Caco-2 (cell line): ENCODE data around the gene RGS18. TPM values are rescaled to one million over a fixed set of nuclear protein-coding genes. Genes with fewer than 3 reads are reported as not detected.

Source experiments
- BruUV-seq: library from RNA; stranded (reverse); fragments of 400-500 nt; replicated peaks from 2 replicates; lab custom pipeline; 2021; lab: Mats Ljungman, UMichigan
- CTCF ChIA-PET: fragments of 300-600 bp; sonication (Branson Sonifier 250); formaldehyde crosslinking; loops from one replicate; lab custom pipeline; 2022; ENCODE audit warnings: antibody characterized with exemption; lab: Charles Lee
- POLR2A ChIA-PET: fragments of 300-600 bp; sonication (Branson Sonifier 250); formaldehyde crosslinking; loops from one replicate; lab custom pipeline; 2022; ENCODE audit warnings: antibody characterized with exemption; lab: Charles Lee
- DNase-seq, 2 experiments: peaks; one replicate each; pipeline versions ENCODE4 v3.0.0 to v3.0.0-alpha.2; 2020 to 2022
- H3K27me3 ChIP-seq: replicated peaks from 2 replicates; pipeline ENCODE4 v1.6.0; 2011; ENCODE audit warnings: low read length; ENCODE audit not compliant: control insufficient read depth, insufficient read depth
- H3K36me3 ChIP-seq: 2 replicates; pipeline ENCODE4 v1.5.1; 2011; ENCODE audit warnings: low read length; ENCODE audit not compliant: control insufficient read depth, insufficient read depth
- H3K4me1 ChIP-seq: fragments of 250-450 bp; sonication (Bioruptor Pico); 2 replicates; pipeline ENCODE4 v1.5.1; 2020; ENCODE audit warnings: mild to moderate bottlenecking
- H3K4me3 ChIP-seq: 2 replicates; pipeline ENCODE4 v1.5.1; 2011; ENCODE audit warnings: low read depth, mild to moderate bottlenecking, control low read depth, low read length
- H3K9me3 ChIP-seq: fragments of 250-450 bp; sonication (Bioruptor Pico); 2 replicates; pipeline ENCODE4 v1.5.1; 2020; ENCODE audit warnings: mild to moderate bottlenecking, moderate library complexity
- H3K27ac Mint-ChIP-seq: one replicate; pipeline ENCODE4 v1.8.0; 2022; ENCODE audit warnings: mixed read lengths; ENCODE audit not compliant: unreplicated experiment
- H3K27me3 Mint-ChIP-seq: one replicate; pipeline ENCODE4 v1.8.0; 2022; ENCODE audit warnings: mixed read lengths; ENCODE audit not compliant: insufficient read depth, unreplicated experiment
- H3K36me3 Mint-ChIP-seq: one replicate; pipeline ENCODE4 v1.8.0; 2022; ENCODE audit warnings: mild to moderate bottlenecking, mixed read lengths; ENCODE audit not compliant: insufficient read depth, unreplicated experiment
- H3K4me1 Mint-ChIP-seq: one replicate; pipeline ENCODE4 v1.8.0; 2022; ENCODE audit warnings: low read depth, mixed read lengths; ENCODE audit not compliant: unreplicated experiment
- H3K4me3 Mint-ChIP-seq: one replicate; pipeline ENCODE4 v1.8.0; 2022; ENCODE audit warnings: mild to moderate bottlenecking, moderate library complexity, mixed read lengths; ENCODE audit not compliant: unreplicated experiment
- H3K9me3 Mint-ChIP-seq: one replicate; pipeline ENCODE4 v1.8.0; 2022; ENCODE audit warnings: mixed read lengths; ENCODE audit not compliant: unreplicated experiment
- intact Hi-C: fragments of 100-400 bp; cut with micrococcal nuclease; formaldehyde crosslinking; loops from one replicate; pipeline ENCODE4 v1.10.0; 2022; ENCODE audit not compliant: unreplicated experiment
- total RNA-seq: library from RNA; stranded (reverse); gene quantifications from 2 replicates; pipeline ENCODE4 v1.2.3, GENCODE V29; 2022
- TF ChIP-seq, protein P1 (sequence below), 2 experiments: fragments of 200-600 bp in 1 of 2; IDR thresholded peaks; 1 replicate in 1 of 2; 2 replicates in 1 of 2; pipeline versions ENCODE4 v1.5.1 to v1.8.0; 2011 to 2022; ENCODE audit warnings: antibody characterized with exemption in 1 of 2, control low read depth in 1 of 2, inconsistent platforms in 1 of 2, low read depth in 1 of 2, low read length in 1 of 2, mild to moderate bottlenecking in 1 of 2, moderate library complexity in 1 of 2; ENCODE audit not compliant: insufficient read depth in 1 of 2, severe bottlenecking in 1 of 2, unreplicated experiment in 1 of 2

RGS18 gene
- total RNA-seq, 1 experiment from 2014 or later: not detected

- no TSS peak for BruUV-seq
These were observed 5.0 kb upstream of the RGS18 start for GRCh38 chr1:192153276-192153675.

GRCh38 chr1:192157067-192157466 lies 1.2 kb upstream of the RGS18 start:
- Mint-ChIP-seq H3K9me3 (no peaks in the 10 kb centered on the region), H3K36me3 (no peaks in the 10 kb centered on the region), H3K4me3 (no peak overlapping the region), H3K27ac (no peak overlapping the region), H3K4me1 (peaks cover 6% of the 10 kb centered on the region), H3K27me3 (no peaks in the 10 kb centered on the region)
- H3K27me3 ChIP-seq: no peaks in the 10 kb centered on the region
- H3K36me3 ChIP-seq: no peaks in the 10 kb centered on the region
- ChIA-PET CTCF (no interaction called here), POLR2A (no interaction called here)
- H3K4me3 ChIP-seq: no peak overlapping the region
- intact Hi-C loops: no loop called here
- TF ChIP-seq, protein P1, sequence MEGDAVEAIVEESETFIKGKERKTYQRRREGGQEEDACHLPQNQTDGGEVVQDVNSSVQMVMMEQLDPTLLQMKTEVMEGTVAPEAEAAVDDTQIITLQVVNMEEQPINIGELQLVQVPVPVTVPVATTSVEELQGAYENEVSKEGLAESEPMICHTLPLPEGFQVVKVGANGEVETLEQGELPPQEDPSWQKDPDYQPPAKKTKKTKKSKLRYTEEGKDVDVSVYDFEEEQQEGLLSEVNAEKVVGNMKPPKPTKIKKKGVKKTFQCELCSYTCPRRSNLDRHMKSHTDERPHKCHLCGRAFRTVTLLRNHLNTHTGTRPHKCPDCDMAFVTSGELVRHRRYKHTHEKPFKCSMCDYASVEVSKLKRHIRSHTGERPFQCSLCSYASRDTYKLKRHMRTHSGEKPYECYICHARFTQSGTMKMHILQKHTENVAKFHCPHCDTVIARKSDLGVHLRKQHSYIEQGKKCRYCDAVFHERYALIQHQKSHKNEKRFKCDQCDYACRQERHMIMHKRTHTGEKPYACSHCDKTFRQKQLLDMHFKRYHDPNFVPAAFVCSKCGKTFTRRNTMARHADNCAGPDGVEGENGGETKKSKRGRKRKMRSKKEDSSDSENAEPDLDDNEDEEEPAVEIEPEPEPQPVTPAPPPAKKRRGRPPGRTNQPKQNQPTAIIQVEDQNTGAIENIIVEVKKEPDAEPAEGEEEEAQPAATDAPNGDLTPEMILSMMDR (IDR thresholded peaks at IDR 0.05; ENCODE audit: insufficient read depth in 1 of 2, low read depth in 1 of 2, low read length in 1 of 2, severe bottlenecking in 1 of 2, unreplicated experiment in 1 of 2): no peak
- no peaks in the 10 kb centered on the region; the same call in 1 of the 2 replicates for H3K9me3 ChIP-seq
- no TSS peak for BruUV-seq
- H3K4me1 ChIP-seq: no peaks in the 10 kb centered on the region; the same call in 1 of the 2 replicates
- DNase-seq: no peak

More at GRCh38 chr1:192153276-192153675, 5.0 kb upstream of the RGS18 start:
- Mint-ChIP-seq H3K27me3 (no peaks in the 10 kb centered on the region), H3K4me3 (no peak overlapping the region), H3K4me1 (peaks cover 6% of the 10 kb centered on the region), H3K36me3 (no peaks in the 10 kb centered on the region), H3K9me3 (no peaks in the 10 kb centered on the region), H3K27ac (no peak overlapping the region)
- ChIA-PET POLR2A (no interaction called here), CTCF (no interaction called here)
- no peaks in the 10 kb centered on the region; the same call in 1 of the 2 replicates for H3K4me1 ChIP-seq
- intact Hi-C loops: no loop called here
- no peak overlapping the region for H3K4me3 ChIP-seq
- H3K27me3 ChIP-seq: no peaks in the 10 kb centered on the region
- TF ChIP-seq, protein P1 (IDR thresholded peaks at IDR 0.05; ENCODE audit: insufficient read depth in 1 of 2, low read depth in 1 of 2, low read length in 1 of 2, severe bottlenecking in 1 of 2, unreplicated experiment in 1 of 2): no peak
- no peak for DNase-seq
- no peaks in the 10 kb centered on the region for H3K36me3 ChIP-seq
- no peaks in the 10 kb centered on the region; the same call in 1 of the 2 replicates for H3K9me3 ChIP-seq

GRCh38 chr1:192159014-192159413 lies 752 bp downstream of the RGS18 start:
- no peaks in the 10 kb centered on the region for H3K4me1 ChIP-seq
- DNase-seq: no peak
- H3K9me3 ChIP-seq: no peaks in the 10 kb centered on the region
- no peaks in the 10 kb centered on the region for H3K27me3 Mint-ChIP-seq
- no peaks in the 10 kb centered on the region for H3K36me3 ChIP-seq
- BruUV-seq: no TSS peak
- H3K4me3 ChIP-seq: no peak overlapping the region
- H3K4me1 Mint-ChIP-seq: no peaks in the 10 kb centered on the region
- no peaks in the 10 kb centered on the region for H3K36me3 Mint-ChIP-seq
- no peaks in the 10 kb centered on the region for H3K9me3 Mint-ChIP-seq
- ChIA-PET CTCF (no interaction called here), POLR2A (no interaction called here)
- H3K27me3 ChIP-seq: no peaks in the 10 kb centered on the region
- intact Hi-C loops: no loop called here
- TF ChIP-seq, protein P1 (IDR thresholded peaks at IDR 0.05; ENCODE audit: insufficient read depth in 1 of 2, low read depth in 1 of 2, low read length in 1 of 2, severe bottlenecking in 1 of 2, unreplicated experiment in 1 of 2): no peak
- H3K27ac Mint-ChIP-seq: no peak overlapping the region
- H3K4me3 Mint-ChIP-seq: no peak overlapping the region
